DMS114 treated with DMSO at 0.1 percent for 48 hours (cell line): ENCODE data around the gene MRPL2.
"Not testable (repeated sequence)": the region's sequence is repeated elsewhere in the genome, so short reads cannot be mapped to it uniquely, and the experiment has no call there.

ENCODE experiments used
- DNase-seq: peaks from one replicate; lab custom pipeline; 2025; ENCODE audit not compliant: unreplicated experiment; lab: John Stamatoyannopoulos, UW

The MRPL2 gene

GRCh38 chr6:43082806-43083655 is 23.8 kb upstream of the MRPL2 start:
- DNase-seq: no peak

DNA sequence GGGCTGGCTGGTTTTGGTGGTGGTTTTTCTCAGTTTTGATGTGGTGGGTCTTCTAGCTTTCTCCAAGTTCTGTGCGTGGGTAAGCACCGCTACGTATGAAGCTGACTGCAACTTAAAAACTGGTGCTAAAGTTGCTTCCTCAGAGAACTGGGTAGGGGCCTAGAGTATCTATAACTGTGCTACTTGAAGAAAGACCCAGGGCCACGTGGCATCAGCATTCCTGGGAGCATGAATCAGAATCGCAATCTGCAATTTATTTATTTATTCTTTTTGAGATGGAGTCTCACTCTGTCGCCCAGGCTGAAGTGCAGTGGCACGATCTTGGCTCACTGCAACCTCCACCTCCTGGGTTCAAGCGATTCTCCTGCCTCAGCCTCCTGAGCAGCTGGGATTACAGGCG is 22.7 kb upstream of the MRPL2 start:
- DNase-seq: not testable (repeated sequence)

- DNase-seq: no peak
Measured at GRCh38 chr6:43081043-43081442, 21.8 kb upstream of the MRPL2 start.

GRCh38 chr6:43078691-43079090 is 19.5 kb upstream of the MRPL2 start:
- DNase-seq: no peak

GRCh38 chr6:43077981-43078511 is 18.8 kb upstream of the MRPL2 start:
- no peak for DNase-seq

DNA sequence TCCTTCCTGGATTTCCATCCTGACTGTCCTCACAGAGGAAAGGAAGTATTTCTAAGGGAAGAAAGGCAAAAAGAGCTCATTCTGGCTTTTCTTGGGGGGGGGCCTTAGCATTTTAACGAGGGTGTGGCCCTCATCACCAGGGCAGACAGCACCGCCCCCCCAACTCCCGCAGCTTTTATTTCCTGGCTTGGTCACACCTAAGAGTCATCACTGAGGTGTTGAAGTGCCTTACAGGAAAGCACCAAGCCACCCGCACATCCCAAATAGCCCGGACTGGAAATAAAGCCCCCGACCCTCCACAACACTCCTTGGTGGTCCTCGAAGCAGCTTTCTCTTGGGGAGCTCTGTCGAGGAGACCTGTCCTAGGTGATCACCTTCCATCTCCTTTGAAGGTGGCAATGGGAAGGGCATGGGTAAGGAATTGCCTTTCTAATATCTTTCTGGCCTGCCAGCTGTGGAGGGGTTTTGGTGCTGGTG is 18.1 kb upstream of the MRPL2 start:
- DNase-seq: no peak

- no peak for DNase-seq
Measured at GRCh38 chr6:43076464-43077332, 17.5 kb upstream of the MRPL2 start.

- DNase-seq: peak; percentile 59
Measured at GRCh38 chr6:43075670-43076463, 16.6 kb upstream of the MRPL2 start, which contains the start of gene PTK7. Gene PTK7 (plus strand): TSS chr6:43076314. CDS start chr6:43076489, 175 bp downstream.

DNA sequence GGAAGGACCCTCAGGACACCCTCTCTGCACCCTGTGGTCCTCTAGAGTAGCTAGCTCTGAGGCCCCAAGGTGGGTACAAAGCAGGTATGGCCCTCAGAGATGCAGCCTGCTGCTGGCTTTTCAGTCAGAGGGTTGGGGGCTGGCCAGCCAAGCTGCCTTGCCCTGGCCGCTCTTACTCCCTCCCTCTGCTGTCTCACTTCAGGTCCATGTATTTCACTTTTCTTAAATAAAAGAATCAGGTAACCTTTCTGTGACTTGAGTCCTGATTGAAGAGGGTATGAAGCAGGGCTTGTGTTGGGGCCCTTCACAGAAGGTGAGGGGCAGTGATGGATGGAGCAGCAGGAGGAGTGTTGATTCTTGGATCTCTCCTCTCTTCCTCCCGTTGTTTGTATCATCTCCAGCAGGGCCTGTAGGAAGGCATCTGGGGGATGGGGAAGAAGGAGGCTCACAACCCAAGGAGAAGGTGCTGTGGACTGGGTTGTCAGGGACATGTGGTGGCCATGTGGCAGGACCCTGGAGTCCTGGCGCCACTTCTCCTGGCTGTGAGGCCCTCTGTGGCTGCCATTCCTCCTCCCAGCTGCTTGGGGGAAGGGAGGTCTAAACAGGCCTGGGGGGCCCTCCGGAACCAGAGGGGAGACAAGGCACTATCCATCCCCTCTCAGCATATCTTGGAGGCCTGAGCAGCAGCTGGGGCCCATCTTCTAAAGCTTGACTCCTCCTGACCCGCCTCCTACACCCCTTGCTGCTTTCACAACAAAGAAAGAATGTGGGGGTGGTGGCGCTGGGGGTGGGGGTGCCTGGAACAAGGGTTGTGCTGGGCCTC is 15.8 kb upstream of the MRPL2 start:
- DNase-seq: no peak

DNA sequence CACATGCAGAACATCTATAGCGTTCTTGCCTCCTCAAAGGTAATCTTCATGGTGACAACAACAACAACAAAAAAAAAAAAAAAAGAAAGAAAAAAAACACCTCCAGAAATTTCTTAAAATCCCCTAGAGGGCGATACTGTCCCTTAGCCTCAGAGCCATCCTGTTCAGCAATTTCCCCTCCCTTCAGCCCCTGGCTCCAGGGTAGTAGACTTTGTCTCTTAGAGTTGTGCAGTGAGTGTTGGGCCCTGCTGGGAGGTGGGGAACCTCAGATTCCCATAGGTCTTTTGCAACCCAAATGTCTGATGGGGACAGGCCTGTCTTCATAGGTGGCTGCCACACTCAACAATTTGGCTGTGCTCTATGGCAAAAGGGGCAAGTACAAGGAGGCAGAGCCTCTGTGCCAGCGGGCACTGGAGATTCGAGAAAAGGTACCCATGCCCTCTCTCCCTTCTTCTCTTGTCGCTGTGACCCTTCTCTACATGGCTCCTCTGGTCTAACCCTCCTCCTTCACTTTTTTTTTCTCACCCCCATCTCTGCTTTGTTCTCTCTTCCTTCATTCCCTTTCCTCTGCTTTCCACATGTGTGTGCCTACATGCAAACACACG is 10.9 kb upstream of the MRPL2 start:
- peak; percentile 73 for DNase-seq

DNA sequence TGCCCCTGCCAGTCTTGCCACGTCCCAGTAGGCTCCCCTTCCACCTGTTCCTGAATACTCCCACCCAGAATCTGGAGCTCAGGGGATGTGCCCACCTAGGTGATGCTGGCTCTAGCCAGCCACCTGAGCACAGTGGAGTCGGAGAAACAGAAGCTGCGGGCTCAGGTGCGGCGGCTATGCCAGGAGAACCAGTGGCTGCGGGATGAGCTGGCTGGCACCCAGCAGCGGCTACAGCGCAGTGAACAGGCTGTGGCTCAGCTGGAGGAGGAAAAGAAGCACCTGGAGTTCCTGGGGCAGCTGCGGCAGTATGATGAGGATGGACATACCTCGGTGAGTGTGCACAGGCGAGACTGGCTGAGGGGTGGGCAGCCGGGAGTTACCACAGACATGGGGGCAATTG is 3.6 kb upstream of the MRPL2 start:
- no peak for DNase-seq

DNA sequence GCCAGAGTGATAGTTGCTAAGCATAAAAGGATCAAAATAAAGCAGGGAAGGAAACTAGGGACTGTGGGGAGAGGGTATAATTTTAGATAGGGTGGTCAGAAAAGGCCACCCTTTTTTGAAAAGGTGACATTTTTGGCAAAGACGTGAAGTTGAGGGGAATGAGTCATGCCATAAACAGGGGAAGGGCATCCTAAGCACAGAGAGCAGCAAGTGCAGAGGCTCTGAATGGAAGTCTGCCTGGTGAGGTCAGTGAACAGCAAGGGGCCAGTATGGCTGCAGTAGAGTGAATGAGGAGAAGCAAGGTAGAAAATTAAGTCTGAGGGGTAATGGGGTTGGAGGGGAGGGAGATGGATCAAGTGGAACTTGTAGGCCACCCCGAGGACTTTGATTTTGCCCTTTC is 2.6 kb upstream of the MRPL2 start:
- DNase-seq: no peak

DNA sequence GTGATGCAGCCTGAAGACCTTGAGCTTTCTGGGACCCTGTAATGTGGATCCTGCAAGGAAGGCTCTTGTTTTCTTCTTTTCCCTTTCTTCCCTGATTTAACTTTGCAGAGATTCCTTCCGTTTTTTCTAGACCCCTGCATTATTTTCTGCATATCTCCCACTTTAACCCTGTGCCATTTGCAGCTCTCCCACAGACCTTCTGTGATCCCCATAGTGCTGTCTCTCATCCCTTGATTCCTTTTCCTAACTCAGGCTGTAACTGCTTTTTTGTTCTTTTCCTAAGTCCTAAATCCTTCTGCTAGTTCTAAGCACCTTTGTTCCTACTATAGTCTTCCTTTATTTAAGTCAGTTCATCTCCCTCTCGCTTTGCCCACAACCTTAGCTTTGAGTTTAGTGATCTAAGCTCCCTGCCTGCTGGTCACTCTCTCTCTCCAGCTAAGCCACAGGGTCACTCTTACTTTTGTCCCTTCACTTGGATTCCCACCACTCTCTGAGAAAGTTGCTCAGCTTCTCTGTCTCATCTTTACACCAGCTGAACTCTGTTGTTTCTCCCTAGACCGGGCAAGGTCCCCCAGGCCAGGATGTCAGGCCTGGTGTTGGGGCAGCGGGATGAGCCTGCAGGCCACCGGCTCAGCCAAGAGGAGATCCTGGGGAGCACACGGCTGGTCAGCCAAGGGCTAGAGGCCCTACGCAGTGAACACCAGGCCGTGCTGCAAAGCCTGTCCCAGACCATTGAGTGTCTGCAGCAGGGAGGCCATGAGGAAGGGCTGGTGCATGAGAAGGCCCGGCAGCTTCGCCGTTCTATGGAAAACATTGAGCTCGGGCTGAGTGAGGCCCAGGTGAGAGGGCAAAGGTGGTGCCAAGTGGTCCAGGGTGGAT is 1.8 kb upstream of the MRPL2 start:
- no peak for DNase-seq

- DNase-seq: no peak
Measured at GRCh38 chr6:43060034-43060754, 960 bp upstream of the MRPL2 start.

GRCh38 chr6:43058531-43058930 is 703 bp downstream of the MRPL2 start:
- DNase-seq: no peak

GRCh38 chr6:43055966-43056365 is 3.3 kb downstream of the MRPL2 start:
- DNase-seq: no peak

DNA sequence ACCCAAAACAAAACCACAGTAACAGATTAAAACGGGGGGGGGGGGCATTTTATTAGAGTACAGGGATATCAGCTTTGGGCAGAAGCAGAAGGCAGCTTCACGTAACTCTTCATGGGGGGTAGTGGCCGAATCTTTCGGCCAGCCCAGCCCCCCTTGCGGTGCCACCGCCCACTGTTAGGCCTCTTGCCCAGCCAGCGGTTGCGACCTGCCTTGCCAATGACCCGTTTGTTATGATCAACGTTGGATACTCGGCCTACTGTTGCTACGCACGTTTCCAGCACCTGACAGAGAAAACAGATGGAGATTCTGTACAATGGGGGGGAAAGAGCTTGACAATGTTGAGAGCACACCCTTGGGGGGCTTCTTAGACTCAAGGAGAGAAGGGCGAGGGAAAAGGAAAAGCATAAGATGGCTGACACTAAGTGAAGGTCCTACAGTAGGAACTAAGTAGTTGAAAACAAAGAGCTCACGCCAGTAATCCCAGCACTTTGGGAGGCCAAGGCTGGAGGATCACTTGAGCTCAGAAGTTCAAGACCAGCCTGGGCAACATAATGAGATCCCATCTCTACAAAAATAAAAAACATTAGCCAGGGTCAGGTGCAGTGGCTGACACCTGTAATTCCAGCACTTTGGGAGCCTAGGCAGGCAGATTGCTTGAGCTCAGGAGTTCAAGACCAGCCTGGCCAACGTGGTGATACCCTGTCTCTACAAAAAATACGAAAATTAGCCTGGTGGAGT is 4.9 kb downstream of the MRPL2 start:
- no peak for DNase-seq
